Measurements from ENCODE around the gene RPL37A.

DNA sequence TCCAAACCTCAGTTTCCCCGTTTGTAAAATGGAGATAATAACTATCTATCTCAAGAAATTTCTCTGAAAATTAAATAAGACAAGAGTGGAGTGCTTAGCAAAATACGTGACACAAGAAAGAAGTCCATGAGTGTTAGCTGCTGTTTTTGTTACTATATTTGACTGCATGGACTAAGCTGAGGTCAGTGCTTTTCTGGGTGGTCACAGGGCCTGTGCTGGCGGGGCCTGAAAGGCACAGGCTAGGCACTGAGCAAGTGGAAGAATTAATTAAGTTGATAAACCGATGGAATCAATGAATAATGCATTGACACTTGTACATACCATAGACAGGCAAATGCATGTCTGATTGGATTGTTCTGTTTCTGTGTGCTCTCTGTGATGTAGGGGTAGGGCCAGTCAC is 27.3 kb downstream of the RPL37A start:
- TF ChIP-seq, protein P1, sequence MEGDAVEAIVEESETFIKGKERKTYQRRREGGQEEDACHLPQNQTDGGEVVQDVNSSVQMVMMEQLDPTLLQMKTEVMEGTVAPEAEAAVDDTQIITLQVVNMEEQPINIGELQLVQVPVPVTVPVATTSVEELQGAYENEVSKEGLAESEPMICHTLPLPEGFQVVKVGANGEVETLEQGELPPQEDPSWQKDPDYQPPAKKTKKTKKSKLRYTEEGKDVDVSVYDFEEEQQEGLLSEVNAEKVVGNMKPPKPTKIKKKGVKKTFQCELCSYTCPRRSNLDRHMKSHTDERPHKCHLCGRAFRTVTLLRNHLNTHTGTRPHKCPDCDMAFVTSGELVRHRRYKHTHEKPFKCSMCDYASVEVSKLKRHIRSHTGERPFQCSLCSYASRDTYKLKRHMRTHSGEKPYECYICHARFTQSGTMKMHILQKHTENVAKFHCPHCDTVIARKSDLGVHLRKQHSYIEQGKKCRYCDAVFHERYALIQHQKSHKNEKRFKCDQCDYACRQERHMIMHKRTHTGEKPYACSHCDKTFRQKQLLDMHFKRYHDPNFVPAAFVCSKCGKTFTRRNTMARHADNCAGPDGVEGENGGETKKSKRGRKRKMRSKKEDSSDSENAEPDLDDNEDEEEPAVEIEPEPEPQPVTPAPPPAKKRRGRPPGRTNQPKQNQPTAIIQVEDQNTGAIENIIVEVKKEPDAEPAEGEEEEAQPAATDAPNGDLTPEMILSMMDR (IDR thresholded peaks at IDR 0.05; ENCODE audit: low read depth, low read length) = no peak
- TF ChIP-seq EZH2phosphoT487 (IDR thresholded peaks at IDR 0.05; ENCODE audit: low read depth) = no peak
